Lower leg skin (tissue), 3 donors: ENCODE data around the gene MPV17.

Source experiments
- CTCF ChIP-seq, 3 donors: fragments of 450-650 bp; IDR thresholded peaks; one replicate each; pipeline ENCODE4 v1.5.1; 2016; ENCODE audit warnings: antibody characterized with exemption in 3 of 3, mild to moderate bottlenecking in 3 of 3, moderate library complexity in 2 of 3
- POLR2A ChIP-seq, 2 donors: fragments of 450-650 bp; IDR thresholded peaks; one replicate each; pipeline ENCODE4 v1.6.1; 2016 to 2017; ENCODE audit warnings: antibody characterized with exemption in 2 of 2, mild to moderate bottlenecking in 1 of 2, moderate library complexity in 1 of 2

DNA sequence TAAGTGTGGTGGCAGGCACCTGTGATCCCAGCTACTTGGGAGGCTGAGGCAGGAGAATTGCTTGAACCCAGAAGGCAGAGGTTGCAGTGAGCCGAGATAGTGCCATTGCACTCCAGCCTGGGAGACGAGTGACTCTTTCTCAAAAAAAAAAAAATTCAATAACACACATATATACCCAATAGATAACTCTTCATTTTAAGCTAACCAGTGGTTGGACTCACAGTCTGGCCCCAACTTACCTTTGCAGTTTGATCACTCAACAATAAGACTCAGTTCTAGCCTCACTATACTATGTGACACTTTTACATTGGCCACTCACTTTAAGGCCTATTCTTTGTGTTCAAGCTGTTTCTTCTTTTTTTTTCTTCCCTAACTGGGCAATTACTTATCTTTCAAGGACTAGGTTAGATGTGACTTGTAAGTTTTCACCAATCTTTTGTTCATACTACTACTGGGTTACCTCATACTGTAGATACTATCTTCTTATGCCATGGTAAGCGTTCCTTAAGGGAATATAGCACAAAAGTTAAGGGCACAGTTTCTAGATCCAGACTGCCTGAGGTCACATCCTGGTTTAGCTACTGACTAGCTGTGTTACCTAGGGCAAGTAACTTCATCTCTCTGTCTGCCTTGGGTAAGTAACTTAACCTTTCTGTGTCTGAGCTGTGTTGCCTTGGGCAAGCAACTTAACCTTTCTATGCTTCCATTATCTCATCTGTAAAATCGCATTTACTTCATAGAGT lies 40.0 kb upstream of the MPV17 start:
- no peak for TF ChIP-seq CTCF (IDR thresholded peaks at IDR 0.05)
- TF ChIP-seq POLR2A (IDR thresholded peaks at IDR 0.05) = no peak
